HG03280 (cell line): Measurements from ENCODE around the gene OR1D5.
"Not testable (repeated sequence)": the region's sequence is repeated elsewhere in the genome, so short reads cannot be mapped to it uniquely, and the experiment has no call there.

ENCODE experiments used
- ATAC-seq: cut with Tn5 transposase; IDR thresholded peaks from one replicate; pipeline ENCODE4 v1.9.1; 2021; ENCODE audit warnings: mild to moderate bottlenecking, moderate library complexity; ENCODE audit not compliant: unreplicated experiment

Gene OR1D5, protein sequence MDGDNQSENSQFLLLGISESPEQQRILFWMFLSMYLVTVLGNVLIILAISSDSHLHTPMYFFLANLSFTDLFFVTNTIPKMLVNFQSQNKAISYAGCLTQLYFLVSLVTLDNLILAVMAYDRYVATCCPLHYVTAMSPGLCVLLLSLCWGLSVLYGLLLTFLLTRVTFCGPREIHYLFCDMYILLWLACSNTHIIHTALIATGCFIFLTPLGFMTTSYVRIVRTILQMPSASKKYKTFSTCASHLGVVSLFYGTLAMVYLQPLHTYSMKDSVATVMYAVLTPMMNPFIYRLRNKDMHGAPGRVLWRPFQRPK

DNA sequence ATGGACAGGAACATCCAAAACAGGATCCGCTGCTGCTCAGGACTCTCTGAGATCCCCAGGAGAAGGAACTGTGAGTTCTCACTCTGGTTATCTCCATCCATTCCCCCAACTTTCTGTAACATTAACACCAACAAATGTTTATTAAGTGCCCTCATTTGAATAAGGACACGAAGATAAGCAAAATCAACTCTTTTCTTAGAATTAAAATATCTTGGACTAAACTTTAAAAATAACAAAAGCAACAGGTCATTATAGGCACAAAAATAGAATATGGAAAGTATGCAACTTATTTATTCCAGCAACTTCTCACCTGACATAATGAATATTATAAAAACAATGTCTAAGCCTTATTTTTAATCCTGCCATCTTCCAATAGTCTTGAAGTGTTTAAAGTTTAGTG, at the start of gene OR1D5:
Gene OR1D5, minus strand, starts transcription at position 101 of the 400 bp plus-strand sequence. Its CDS starts 0 bp downstream, at position 101.
- not testable (repeated sequence) for ATAC-seq

DNA sequence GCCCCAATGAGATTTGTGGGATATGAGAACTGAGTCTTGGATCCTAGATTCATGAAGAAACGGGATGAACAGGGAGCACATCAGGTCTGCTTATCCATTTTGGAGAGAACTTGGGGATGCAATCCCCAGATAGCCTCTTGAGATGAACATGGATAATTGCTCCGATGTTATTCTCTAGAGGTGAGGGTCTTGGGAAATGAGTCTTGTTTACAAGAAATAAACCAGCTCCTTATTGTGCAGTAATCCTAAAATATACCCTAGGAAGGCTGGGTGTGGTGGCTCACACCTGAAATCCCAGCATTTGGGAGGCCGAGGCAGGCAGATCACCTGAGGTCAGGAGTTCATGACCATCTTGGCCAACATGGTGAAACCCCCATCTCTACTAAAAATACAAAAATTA, 40.9 kb upstream of the OR1D5 start, which contains the start of gene OR1D2:
Gene OR1D2, minus strand, starts transcription at position 101 of the 400 bp plus-strand sequence. CDS start 11,426 bp downstream, outside the sequence.
- no peak for ATAC-seq

DNA sequence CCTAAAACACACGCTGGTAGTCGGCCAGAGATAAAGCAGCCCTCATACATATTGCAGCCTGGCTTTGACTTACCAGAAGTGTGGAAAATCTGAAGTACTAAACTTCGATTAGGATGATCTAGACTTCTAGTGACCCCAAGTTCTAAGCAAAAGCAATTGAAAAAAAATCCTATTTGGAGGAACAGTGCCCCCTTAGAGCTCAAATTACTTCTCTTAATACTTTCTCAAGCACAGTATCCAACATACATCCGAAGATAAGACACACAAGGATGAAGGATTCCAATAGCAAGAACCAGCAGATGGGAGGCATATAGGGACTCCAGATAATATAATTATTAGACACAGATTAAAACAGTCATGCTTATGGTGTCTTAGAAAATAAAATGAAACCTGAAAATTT, 10.4 kb upstream of the OR1D5 start:
- ATAC-seq = not testable (repeated sequence)

DNA sequence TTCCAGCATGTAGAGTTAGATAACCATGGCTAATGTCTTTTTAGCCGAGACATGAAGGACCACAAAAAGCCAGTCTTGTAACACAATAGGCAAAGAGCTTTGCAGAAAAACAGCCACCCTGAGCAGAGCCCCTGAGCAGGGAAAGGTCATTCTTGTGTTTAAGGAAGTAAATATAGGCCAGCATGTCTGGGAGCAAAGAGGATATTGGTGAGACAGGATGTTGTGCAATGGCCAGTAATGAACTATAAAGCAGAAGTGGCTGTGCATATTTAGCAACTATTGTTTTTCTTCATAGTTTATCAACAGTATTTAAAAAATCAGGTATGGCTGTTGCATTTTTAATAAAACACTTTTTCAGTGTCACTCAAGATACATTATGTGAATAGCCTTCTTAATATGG, 1.8 kb upstream of the OR1D5 start:
- not testable (repeated sequence) for ATAC-seq

DNA sequence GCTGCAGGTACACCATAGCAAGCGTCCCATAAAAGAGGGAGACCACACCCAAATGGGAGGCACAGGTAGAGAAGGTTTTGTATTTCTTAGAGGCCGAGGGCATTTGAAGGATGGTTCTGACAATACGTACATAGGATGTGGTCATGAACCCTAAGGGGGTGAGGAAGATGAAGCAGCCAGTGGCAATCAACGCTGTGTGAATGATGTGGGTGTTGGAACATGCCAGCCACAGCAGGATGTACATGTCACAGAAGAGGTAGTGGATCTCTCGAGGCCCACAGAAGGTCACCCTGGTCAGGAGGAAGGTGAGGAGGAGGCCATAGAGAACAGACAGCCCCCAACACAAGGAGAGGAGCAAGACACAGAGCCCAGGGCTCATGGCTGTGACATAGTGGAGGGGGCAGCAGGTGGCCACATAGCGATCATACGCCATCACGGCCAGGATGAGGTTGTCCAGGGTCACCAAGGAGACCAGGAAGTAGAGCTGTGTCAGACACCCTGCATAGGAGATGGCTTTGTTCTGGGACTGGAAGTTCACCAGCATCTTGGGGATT, 506 bp downstream of the OR1D5 start:
- ATAC-seq = not testable (repeated sequence)

DNA sequence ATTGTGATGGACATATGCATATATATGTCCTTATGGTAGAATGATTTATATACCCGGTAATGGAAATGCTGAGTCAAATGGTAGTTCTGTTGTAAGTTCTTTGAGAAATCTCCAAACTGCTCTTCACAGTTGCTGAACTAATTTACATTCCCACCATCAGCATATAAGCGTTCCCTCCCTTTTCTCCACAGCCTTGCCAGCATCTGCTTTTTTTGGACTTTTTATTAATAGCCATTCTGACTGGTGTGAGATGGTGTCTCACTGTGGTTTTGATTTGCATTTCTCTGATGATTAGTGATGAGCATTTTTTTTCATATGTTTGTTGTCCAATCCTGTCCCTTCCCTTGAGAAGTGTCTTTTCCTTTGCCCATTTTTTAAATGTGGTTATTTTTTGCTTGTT, 8.5 kb downstream of the OR1D5 start:
- ATAC-seq = not testable (repeated sequence)

DNA sequence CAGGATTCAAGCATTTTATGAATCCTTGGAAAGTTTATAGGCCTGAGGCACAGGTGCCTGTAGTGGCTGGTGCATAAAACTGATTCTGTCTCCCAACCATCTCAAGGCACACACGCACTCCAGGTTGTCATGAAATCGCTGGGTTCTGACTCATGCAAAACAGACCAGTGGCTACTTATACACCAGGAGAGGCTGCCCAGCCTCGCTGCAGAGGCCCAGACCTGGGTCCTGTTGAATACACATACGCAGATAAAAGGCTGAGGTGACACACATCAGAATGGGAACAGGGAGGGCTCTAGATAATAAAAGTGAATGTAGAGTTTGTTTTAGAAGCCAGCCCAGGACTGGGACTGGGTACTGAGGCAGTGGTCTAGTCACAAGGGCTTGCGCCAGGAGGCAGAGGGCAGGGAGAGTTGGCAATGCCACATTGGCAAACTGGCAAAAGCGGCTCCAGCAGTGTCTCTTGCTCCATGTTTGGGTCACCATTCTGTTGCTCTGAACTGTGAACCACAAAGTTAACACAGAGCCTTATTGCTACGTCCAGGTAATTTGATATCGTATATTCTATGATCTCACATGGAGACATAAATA, 13.6 kb downstream of the OR1D5 start:
- ATAC-seq = no peak

DNA sequence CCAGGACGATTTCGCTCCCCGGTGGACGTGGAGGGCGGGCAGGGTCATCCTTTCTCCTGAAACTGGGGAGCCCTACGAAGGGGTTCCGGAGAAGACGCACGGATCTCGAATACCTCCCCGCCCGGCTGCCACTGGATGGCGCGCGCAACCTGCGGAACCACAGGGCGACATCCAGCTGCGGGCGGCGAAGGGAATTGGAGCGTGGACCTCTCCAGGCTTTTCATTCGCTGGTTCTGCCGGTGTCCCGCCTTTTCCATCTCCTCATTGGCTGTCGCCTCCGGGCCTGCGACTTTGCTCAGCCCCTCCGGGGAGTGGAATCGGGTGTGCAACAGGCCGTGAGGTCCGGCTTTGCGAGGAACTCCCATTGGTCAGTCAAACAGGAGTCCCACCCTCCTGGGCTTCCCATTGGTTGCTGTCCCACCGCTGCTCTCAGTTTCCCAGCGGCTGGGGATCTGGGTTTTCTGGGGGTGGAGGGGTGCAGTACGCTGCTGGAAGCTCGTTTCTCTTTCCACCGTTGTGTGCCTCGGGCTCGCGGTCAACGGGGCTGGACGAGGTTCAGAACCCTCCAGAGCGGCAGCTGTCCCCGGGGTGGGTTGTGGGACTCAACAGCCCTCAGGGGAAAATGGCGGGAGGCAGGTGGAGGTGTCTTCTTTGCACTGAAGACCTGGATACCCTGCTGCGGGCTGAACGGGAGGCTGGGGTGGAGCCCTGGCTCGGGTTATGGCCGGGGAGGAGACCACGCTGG, 14.5 kb downstream of the OR1D5 start:
- peak; percentile 89 for ATAC-seq

DNA sequence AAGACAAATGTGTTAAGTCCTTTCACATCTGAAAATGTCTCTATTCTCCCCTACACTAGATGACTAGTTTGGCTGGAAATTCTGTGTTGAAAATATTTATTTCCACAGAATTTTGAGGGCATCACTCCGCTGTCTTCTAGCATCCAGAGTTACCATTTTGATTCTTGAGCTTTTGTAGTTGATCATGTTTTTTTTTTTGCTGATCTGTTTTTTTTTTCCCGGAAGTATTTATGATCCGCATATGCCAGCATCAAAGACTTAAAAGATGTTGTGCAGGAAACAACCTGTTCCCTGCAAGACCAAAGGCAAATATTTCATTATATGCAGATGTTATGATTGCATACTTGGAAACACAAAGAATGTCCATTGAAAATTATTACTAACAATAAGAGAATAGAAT, 16.7 kb downstream of the OR1D5 start:
- no peak for ATAC-seq

DNA sequence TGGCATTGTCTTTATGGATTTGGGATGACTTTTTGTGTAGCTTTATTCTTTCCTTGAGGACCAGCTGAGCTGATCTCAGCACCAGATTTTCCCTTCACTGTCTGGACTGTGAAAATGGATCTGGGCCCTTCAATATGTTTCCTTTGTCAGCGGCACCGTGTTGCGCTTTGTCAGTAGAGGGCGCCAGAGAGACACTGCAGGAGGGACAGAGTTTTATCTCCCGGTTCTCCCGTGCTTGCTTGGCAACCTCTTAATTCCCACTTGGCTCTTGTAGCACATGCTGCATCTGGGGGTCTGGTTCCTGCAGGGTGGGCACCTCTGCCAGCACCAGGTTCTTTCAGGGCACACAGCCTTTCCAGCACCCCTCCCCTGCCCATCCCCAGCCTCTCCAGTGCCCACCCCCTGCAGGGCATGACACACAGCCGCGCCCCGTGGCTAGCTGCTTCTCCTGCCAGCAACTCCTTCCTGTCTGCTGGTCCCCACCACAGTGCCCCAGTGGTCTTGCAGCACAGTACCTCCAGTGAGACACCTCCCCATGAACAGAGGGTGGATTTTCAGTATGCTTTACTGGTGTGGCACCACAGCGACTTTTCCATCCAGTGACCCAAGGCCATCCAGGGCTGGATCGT, 19.6 kb downstream of the OR1D5 start:
- no peak for ATAC-seq

DNA sequence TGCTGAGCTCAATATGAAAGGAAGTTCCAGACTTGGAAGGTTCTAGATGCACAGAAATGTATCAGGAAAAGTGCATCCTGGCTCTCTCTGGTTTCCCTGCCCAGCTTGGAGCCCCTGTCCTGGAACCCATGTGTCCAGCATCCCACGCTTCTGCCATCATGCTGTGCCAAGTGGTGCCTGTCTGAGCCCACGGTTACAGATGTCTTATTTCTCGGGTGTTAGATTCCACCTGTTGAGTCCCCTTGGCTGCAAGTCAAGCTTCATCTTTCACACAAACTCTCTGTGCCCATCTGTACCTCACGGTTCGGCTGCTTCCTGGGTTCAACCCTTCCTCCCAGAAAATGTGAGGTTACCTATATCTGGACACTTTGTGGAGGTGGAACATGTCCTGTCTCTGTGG, 22.5 kb downstream of the OR1D5 start:
- no peak for ATAC-seq

DNA sequence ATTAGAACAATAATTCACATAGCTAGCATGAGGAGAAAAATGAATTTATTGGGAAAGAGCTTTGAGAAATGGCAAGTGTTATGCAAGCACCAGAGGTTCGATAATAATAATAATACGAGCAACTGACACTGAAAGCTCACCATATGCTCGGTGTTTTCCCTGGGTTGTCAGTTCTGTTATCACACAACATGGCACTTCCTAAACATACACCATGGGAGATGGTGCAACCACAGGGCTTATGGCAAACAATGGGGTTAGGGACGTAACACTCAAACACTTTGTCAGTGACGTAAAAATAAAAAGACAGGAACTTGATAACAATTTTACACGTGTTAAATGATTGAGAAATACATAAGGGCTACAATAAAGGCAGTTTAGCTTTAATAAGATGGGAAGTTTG, 23.7 kb downstream of the OR1D5 start:
- no peak for ATAC-seq

DNA sequence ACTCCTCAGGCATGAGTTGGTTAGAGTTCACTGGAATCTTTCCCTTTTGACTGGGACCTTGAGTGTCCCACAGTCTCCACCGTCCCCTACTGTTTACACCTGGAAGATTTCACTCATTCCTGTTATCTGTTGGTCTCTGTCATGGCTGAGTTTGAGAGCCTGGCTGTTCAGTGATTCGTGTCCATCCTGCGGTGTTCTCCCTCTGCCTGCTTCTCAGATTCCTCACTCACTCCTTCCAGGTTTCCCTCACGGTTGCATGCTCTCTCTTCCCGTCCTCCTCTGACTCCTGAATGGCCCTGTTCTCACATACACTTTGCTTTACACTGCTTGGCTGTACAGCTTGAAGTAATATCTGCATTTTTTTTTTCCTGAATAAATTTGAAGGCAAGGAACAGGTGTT, 24.5 kb downstream of the OR1D5 start:
- ATAC-seq = no peak

DNA sequence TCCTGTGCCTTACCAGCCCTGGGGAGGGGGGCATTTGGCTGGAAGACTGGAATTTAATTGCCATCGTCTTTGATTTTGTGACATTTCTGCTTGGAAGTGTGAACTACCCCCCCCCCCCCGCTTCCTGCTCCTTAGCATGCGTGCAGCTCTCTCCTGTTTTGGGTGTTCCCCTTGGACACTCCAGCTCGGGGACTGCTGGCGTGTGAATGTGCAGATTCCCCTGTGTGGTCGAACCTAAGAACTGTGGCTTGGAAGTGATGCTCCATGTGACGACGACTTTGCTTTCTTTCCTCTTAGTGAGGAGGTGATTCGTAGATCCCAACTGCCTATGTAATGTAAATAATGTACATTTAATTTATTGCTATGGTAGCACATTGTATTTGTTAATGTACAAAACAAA, 26.1 kb downstream of the OR1D5 start:
- ATAC-seq = no peak

DNA sequence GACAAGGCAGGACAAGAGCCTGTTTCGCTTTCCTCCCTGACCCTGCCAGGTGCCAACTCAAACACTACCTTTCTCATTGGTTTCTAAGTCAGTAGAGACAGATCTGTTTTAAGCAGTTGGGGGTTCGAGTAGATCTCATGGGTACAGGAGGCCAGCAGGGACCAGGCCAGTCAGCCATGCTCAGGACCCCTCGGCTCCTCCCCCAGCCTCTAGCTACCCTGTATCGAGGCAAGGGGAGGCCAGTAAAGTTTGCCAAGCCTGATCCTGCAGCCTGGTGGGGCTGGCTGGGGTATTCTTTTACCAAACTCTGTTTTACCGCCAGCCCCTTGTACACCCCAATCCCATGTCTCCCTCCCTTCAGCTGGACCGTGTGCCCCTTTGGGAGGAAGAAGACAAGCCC, 26.6 kb downstream of the OR1D5 start:
- ATAC-seq = no peak

DNA sequence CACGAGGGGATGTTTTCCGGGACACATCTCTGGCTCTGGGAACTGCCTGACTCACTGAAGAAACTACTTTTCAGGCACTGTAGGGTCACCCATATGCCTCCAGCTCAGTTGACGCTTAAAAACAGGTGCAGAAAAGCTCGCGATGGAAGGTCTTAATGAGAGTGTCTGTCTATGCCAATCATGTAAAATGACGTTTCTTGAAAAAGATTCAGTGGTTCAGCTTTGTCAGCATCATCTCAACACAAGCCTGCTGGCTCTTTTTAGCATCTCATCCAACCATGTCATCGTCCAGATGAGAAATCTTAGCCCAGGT, 27.5 kb downstream of the OR1D5 start:
- ATAC-seq = no peak

DNA sequence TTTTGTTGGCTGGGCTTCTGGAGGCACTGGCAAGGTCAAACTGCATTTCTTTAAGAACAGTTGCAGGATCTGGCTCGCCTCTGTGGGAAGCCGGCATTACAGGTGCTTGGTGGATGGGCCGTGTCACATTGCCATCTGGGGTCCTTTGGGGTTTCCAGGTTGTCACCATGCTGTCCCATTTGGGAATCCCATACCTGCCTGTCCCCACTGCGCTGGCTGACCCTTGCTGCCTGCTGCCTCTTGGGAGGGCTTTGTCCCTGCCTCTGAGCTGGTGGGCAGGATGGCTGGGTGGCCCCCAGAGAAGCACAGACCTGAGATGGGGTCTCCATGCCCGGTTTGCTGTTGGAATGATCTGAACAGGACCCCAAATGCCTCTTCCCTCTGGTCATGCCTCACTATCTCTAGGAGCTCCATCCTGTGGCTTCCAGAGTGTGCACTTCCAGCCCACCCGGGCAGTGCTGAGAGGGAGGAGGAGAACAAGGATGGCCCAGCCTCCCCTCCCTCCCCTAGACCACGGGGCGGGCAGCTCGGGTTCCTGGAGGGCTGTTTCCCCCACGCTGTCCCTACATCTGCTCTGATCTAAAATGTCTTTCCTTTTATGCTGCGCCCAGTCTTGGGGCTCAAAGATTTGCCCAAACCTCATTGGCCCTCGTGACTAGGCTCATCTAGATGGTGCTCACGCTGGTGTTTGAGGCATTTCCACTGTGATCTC, 28.0 kb downstream of the OR1D5 start:
- ATAC-seq = no peak

DNA sequence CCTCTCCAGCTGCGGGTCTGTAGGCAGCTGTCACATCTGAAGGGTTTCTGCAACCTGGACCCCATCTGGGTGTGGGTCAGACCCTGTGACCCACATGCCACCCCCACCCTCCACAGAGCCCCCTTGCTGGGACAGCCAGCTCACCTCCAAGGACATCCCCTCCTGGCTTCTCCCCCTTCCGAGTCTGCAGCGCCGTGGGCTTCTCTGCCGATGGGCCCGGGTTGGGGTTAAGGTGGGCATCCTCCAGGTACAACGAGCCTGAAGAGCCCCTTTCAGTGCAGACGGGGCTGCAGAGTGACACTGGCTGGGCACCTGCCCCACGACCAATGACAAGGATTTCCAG, 28.9 kb downstream of the OR1D5 start:
- no peak for ATAC-seq

DNA sequence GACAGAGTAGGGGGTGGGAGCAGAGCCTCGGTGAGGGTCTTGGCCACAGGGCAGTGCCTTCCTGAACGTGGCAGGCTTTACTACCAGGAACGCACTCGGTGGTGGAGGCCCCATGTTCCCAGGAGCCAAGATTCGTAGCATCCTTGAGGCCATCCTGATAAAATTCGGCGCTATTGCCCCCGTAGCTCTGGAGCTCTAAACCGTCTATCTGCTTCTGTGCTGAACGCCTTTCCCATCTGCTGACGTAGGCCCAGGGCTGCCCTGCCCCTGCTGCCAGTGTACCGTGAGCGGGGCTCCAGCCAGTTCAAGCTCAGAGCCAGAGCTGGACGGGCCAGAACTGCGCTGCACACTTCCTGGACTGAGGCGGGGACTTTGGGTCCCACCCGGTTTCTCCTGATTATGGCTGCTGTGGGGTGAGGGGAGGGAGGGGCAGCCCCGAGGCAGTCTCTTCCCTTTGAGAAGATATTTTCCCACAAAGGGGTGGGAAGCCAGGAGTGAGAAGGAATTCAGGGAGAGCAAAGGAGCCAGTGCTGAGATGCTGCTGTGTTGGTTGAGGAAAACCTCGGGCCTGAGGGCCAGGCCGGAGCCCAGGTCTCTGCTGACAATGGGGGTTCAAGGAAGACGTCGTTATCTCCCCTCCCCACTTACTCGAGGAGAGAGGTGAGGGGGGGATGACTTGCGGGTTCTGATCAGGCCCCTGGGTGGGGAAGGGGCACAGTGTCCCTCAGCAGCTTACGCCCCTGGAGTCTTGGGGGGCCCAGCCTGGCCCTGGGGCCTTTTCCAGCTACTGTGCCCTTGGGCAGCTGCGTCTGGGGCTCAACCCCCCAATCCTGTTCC, 29.4 kb downstream of the OR1D5 start:
- no peak for ATAC-seq

DNA sequence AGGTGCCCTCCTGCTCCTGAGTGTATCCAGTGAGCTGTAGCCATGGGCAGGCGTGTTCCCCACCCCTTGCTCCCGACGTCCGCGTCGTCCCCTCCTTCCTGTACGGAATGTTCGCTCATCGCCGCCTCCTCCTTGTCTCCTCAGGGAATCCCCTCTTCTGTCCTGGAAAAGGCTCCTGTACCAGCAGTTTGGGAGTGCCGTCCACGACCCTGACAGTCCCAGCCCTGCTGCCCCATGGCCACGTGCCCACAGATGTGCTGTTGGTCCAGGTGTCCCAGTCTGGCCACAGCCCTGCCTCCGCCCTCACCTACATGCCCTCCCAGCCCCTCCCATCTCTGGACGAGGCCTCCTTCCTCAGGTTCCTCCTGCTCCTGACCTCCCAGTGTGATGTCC, 30.2 kb downstream of the OR1D5 start:
- ATAC-seq = no peak
